ENCODE data around the gene TMSB4X.
"Not testable (repeated sequence)": the region's sequence is repeated elsewhere in the genome, so short reads cannot be mapped to it uniquely, and the experiment has no call there.

The TMSB4X gene

DNA sequence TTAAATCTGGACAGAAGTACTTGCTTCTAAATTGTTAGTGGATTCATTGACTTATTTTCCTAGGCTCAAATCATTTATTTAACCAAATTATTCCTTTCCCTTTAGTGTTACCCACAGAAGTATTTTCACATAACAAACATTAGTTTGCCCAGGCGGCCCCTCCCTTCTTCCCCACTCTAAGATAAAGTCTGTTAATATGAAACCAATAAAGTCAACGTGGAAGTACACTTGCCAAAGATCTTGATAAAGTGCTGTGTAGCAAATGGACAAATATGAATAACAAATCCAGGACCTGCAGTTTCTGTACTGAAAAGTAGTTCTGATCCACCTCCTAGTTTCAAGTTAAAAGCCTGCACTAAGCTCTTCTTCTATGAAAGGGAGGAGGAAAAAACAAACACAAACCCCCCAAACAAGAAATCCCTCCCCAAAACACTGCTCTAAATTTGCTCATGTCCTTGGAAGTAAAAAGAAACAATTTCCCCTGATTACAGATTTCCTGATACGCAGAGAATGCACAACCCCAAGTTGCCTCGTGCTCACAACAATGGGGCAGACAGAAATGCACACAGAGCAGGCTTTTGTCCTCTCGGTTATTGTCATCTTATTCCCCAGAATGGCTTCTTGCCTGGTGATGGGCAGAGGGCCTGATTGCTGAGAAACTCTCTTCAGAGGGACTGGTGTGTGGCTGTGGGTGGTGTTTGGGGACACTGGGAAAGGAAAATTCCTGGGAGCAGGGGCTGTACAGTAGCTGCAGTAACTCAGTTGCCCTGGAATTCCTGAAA, 23.2 kb downstream of the TMSB4X start:
- DNase-seq (ENCODE audit: low read depth) = no peak

DNA sequence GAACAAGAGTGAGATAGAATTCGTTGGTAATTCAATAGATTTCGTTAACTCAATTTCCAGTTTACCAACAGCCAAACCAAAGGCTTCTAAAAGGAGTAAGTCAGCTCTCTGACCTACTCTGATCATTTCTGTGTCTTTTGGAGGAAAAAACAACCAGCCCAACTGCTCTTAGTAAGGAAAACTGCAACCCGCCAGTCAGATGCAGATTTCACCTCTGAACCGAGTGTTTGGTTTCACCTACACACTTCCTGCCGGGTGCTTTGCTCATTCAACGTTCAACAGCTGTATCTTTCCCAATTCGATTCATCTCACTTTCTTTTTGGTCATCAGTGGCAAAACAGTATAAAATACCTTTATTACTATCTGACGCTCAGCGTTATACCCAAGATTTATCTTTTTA, 24.5 kb downstream of the TMSB4X start:
- DNase-seq (ENCODE audit: low read depth) = peak; percentile 23

- DNase-seq (ENCODE audit: low read depth) = no peak
These were observed 25.4 kb downstream of the TMSB4X start for GRCh38 chrX:13000301-13000811.

GRCh38 chrX:13001097-13001496, 26.2 kb downstream of the TMSB4X start:
- DNase-seq (ENCODE audit: low read depth) = no peak

GRCh38 chrX:13001961-13002671, 27.2 kb downstream of the TMSB4X start:
- no peak for DNase-seq (ENCODE audit: low read depth)

GRCh38 chrX:13005661-13006473, 31.0 kb downstream of the TMSB4X start:
- DNase-seq (ENCODE audit: low read depth) = no peak

- no peak for DNase-seq (ENCODE audit: low read depth)
These were observed 32.7 kb downstream of the TMSB4X start for GRCh38 chrX:13007519-13008188.

DNA sequence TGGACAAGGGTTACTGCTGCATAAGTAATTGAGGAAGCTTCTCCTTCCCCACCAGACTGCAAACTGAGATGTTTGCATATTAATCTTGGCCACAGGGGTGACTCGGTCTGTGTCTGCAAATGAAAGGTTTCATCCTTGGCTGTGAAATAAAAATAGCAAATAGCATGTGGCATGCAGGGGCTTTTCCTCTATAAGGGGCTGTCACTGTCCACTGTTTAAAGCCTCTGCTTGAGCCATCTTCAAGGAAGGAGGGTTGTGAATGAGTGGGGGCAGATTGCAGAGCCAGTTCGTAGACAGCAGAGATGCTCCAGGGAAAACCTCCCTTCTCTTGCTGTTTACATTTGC, 33.3 kb downstream of the TMSB4X start:
- DNase-seq (ENCODE audit: low read depth) = no peak

- no peak for DNase-seq (ENCODE audit: low read depth)
These were observed 33.9 kb downstream of the TMSB4X start for GRCh38 chrX:13008851-13009250.

DNA sequence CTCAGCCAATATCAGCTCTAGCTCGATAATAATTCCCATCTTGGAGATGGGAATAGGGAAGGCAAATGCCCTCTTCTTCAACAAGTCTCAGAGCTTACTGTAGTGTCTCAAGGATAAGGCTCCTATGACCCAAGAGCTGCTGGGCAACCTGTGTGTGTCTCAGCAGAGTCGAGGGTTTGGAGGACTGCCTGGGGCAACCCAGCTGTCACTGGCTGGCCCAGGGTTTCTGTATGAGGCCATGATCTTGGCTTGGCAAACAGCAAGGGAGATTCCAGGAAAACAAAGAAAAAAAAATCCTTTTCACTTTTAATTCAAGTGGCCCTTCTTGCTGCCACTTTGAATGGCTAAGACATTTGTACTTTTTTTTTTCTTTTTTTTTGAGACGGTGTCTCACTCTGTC, 34.4 kb downstream of the TMSB4X start:
- DNase-seq (ENCODE audit: low read depth) = no peak

DNA sequence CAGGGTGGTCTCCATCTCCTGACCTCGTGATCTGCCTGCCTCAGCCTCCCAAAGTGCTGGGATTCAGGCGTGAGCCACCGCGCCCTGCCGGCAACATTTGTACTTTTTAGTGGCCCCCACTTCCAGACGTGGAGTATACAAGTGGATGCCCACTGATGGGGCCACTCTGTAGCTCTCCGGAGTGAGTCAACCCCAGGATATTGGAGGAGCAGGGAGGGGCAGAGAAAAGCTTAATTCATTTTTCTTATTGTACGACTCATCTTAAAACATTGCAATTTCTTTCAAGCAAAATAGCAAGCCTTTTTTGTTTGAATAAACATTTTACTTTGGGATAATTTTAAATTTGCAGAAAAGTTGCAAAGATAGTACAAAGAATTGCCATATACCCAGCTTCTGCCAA, 34.9 kb downstream of the TMSB4X start:
- no peak for DNase-seq (ENCODE audit: low read depth)

DNA sequence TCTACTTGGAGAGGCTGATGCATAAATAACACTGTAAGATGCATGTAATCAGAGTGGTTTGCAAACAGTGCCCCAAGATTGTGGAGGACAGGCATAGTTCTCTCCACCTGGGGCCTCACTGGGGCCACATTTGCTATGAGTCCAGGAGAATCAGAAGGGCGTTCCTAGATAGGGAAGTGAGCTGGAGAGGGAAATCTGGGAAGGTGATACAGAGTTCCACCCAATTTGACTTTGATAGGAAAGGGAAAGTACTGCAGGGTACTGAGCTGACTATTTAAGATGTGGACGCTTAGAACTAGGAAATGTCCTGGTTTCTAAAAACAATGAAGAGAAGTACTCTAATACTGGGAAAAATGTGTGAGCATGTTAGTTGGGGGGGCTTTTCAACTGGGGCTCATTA, 35.6 kb downstream of the TMSB4X start:
- no peak for DNase-seq (ENCODE audit: low read depth)

DNA sequence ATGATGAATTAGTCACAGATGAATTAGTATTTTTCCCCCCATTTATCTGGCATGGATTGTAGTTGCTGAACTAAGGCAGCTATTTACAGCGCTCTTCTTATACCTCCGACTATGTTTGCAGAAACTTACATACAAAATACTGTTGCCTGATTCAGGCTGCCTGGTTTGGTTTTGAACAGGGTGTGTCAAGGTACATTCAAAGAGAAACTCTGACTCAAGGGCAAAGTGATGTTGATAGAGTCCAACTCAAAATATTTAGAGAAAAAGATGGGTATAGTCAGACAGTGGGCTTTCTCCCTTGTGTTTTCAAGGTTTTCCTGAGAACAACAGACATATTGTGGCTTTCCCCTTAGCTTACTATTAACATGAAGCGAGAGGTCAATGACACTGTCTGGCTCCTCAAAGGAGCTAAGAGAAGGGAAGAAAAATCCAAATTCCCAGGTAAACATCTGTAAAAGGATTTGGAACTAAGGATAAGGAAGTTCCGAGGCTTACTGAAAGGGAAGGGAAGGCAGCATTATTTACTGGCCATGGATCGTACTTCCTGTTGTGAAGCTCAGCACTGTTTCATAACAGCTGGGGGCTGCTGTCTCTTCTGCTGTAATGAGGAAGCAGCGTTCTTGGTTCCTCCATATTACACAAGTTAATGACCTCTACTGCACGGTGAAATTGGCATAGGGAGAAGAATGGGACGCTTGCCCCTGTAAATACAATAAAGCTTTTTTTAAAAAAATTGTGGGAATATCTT, 38.6 kb downstream of the TMSB4X start:
- no peak for DNase-seq (ENCODE audit: low read depth)

GRCh38 chrX:13014111-13015096, 39.5 kb downstream of the TMSB4X start:
- no peak for DNase-seq (ENCODE audit: low read depth)

DNA sequence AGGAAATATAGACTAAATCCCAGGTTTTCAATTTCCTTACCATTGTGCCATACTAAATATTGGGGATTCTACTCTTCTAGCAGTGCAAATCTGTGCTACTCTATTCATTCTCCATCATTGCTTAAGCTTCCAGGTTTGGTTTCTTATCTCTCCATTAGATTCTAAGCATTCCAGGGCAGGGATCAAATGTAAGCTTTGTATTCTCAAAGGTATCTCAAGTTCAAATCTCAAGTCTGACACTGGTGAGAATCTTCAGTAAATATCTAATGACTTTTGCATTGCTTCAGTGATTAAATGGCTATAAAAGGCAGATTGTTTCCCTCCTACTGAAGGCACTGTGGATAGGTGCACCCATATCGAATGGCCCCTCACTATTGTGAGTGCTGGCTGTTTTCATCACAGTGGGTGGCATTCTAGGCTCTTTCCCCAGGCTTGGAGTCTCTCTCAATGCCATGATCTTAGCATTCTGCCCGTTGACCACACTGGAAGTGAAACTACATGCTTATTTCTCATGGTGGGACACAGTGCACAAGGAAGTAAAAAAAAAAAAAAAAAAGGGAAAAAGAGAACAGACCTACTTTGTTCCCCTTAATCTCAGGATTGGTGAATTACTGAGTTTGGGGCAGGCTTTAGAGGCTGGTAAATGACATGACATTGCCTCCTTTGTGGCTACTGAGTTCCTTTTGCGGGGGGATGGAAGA, 40.8 kb downstream of the TMSB4X start:
- DNase-seq (ENCODE audit: low read depth) = no peak

GRCh38 chrX:13016731-13017130, 41.8 kb downstream of the TMSB4X start:
- not testable (repeated sequence) for DNase-seq (ENCODE audit: low read depth)

GRCh38 chrX:13022926-13023325, 48.0 kb downstream of the TMSB4X start:
- no peak for DNase-seq (ENCODE audit: low read depth)

GRCh38 chrX:13023567-13023966, 48.7 kb downstream of the TMSB4X start:
- no peak for DNase-seq (ENCODE audit: low read depth)

- DNase-seq (ENCODE audit: low read depth) = no peak
These were observed 49.1 kb downstream of the TMSB4X start for GRCh38 chrX:13023979-13024378.

GRCh38 chrX:13024986-13025385, 50.1 kb downstream of the TMSB4X start:
- DNase-seq (ENCODE audit: low read depth) = no peak

Data from activated gamma-delta T cell treated with anti-CD3 and anti-CD28 coated beads, Interleukin-2, amount 50 U/mL, for 16 hours (primary cell).